ENCODE results near the gene S100PBP.

The S100PBP gene

GRCh38 chr1:32780628-32781234, 36.7 kb upstream of the S100PBP start:
- TF ChIP-seq YY1 (IDR thresholded peaks at IDR 0.05; ENCODE audit: low read depth): no peak
- TF ChIP-seq TEAD4 (IDR thresholded peaks at IDR 0.05): no peak
- peak; percentile 38; the same call in 1 of the 2 replicates for TF ChIP-seq CEBPB (IDR thresholded peaks at IDR 0.05)

- TF ChIP-seq, protein P1, sequence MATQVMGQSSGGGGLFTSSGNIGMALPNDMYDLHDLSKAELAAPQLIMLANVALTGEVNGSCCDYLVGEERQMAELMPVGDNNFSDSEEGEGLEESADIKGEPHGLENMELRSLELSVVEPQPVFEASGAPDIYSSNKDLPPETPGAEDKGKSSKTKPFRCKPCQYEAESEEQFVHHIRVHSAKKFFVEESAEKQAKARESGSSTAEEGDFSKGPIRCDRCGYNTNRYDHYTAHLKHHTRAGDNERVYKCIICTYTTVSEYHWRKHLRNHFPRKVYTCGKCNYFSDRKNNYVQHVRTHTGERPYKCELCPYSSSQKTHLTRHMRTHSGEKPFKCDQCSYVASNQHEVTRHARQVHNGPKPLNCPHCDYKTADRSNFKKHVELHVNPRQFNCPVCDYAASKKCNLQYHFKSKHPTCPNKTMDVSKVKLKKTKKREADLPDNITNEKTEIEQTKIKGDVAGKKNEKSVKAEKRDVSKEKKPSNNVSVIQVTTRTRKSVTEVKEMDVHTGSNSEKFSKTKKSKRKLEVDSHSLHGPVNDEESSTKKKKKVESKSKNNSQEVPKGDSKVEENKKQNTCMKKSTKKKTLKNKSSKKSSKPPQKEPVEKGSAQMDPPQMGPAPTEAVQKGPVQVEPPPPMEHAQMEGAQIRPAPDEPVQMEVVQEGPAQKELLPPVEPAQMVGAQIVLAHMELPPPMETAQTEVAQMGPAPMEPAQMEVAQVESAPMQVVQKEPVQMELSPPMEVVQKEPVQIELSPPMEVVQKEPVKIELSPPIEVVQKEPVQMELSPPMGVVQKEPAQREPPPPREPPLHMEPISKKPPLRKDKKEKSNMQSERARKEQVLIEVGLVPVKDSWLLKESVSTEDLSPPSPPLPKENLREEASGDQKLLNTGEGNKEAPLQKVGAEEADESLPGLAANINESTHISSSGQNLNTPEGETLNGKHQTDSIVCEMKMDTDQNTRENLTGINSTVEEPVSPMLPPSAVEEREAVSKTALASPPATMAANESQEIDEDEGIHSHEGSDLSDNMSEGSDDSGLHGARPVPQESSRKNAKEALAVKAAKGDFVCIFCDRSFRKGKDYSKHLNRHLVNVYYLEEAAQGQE (IDR thresholded peaks at IDR 0.05; ENCODE audit: low read depth): no peak
- TF ChIP-seq, protein P2, sequence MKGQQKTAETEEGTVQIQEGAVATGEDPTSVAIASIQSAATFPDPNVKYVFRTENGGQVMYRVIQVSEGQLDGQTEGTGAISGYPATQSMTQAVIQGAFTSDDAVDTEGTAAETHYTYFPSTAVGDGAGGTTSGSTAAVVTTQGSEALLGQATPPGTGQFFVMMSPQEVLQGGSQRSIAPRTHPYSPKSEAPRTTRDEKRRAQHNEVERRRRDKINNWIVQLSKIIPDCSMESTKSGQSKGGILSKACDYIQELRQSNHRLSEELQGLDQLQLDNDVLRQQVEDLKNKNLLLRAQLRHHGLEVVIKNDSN (IDR thresholded peaks at IDR 0.05): no peak
- TF ChIP-seq TCF12 (IDR thresholded peaks at IDR 0.05; ENCODE audit: low read depth) (no peak), EP300 (IDR thresholded peaks at IDR 0.05; ENCODE audit: borderline replicate concordance) (no peak), TEAD4 (IDR thresholded peaks at IDR 0.05) (no peak), RAD21 (IDR thresholded peaks at IDR 0.05; ENCODE audit: low read depth) (no peak), FOXM1 (IDR thresholded peaks at IDR 0.05; ENCODE audit: borderline replicate concordance, low read depth) (no peak), CEBPB (IDR thresholded peaks at IDR 0.05) (no peak), TAF1 (IDR thresholded peaks at IDR 0.05; ENCODE audit: low read depth) (no peak), NFIC (IDR thresholded peaks at IDR 0.05) (no peak)
- TF ChIP-seq, protein P3, sequence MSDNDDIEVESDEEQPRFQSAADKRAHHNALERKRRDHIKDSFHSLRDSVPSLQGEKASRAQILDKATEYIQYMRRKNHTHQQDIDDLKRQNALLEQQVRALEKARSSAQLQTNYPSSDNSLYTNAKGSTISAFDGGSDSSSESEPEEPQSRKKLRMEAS (IDR thresholded peaks at IDR 0.05): no peak
These were observed 35.4 kb upstream of the S100PBP start for GRCh38 chr1:32782086-32782485.

GRCh38 chr1:32783851-32784250, 33.6 kb upstream of the S100PBP start:
- TF ChIP-seq, protein P1 (IDR thresholded peaks at IDR 0.05; ENCODE audit: low read depth): no peak
- TF ChIP-seq YY1 (IDR thresholded peaks at IDR 0.05; ENCODE audit: low read depth) (no peak), TAF1 (IDR thresholded peaks at IDR 0.05; ENCODE audit: low read depth) (no peak), TCF12 (IDR thresholded peaks at IDR 0.05; ENCODE audit: low read depth) (no peak), EGR1 (IDR thresholded peaks at IDR 0.05) (no peak), CEBPB (IDR thresholded peaks at IDR 0.05) (no peak), CREB1 (IDR thresholded peaks at IDR 0.05; ENCODE audit: low read depth) (no peak), ZBTB7A (IDR thresholded peaks at IDR 0.05; ENCODE audit: low read depth) (no peak), RAD21 (IDR thresholded peaks at IDR 0.05; ENCODE audit: low read depth) (no peak)
- TF ChIP-seq, protein P2 (IDR thresholded peaks at IDR 0.05): no peak

DNA sequence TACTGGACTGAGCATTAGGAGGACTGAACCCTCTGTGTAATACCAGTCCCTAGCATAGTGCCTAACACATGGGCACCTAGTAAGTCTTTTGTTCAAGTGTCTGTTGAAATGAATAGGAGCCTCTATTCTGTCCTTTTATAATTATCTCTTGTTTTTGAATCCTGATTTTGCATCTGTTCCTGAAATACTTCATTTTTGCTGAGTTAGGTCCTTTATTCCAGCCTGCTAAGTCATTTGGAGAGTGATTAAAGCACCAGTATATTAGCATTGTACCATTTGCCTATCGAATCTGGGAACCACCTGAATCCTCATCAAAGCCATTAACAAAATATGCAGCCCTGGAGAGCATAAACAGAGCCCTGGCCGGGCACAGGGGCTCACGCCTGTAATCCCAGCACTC, 32.6 kb upstream of the S100PBP start:
- TF ChIP-seq RAD21 (IDR thresholded peaks at IDR 0.05; ENCODE audit: low read depth) (no peak), NFIC (IDR thresholded peaks at IDR 0.05) (no peak), CEBPB (IDR thresholded peaks at IDR 0.05) (no peak), CREB1 (IDR thresholded peaks at IDR 0.05; ENCODE audit: low read depth) (no peak), TAF1 (IDR thresholded peaks at IDR 0.05; ENCODE audit: low read depth) (no peak), TEAD4 (IDR thresholded peaks at IDR 0.05) (no peak), TCF12 (IDR thresholded peaks at IDR 0.05; ENCODE audit: low read depth) (no peak)
- TF ChIP-seq, protein P2 (IDR thresholded peaks at IDR 0.05): no peak
- TF ChIP-seq, protein P3 (IDR thresholded peaks at IDR 0.05): no peak

- TF ChIP-seq, protein P1 (IDR thresholded peaks at IDR 0.05; ENCODE audit: low read depth): no peak
- TF ChIP-seq FOXM1 (IDR thresholded peaks at IDR 0.05; ENCODE audit: borderline replicate concordance, low read depth) (no peak), TCF12 (IDR thresholded peaks at IDR 0.05; ENCODE audit: low read depth) (no peak), TAF1 (IDR thresholded peaks at IDR 0.05; ENCODE audit: low read depth) (no peak), YY1 (IDR thresholded peaks at IDR 0.05; ENCODE audit: low read depth) (no peak), EGR1 (IDR thresholded peaks at IDR 0.05) (no peak), CREB1 (IDR thresholded peaks at IDR 0.05; ENCODE audit: low read depth) (no peak), RAD21 (IDR thresholded peaks at IDR 0.05; ENCODE audit: low read depth) (no peak), CEBPB (IDR thresholded peaks at IDR 0.05) (no peak)
- TF ChIP-seq, protein P2 (IDR thresholded peaks at IDR 0.05): no peak
- TF ChIP-seq, protein P3 (IDR thresholded peaks at IDR 0.05): no peak
These were observed 30.6 kb upstream of the S100PBP start for GRCh38 chr1:32786856-32787255.

Data from Ishikawa (cell line).